ENCODE results near the gene ZNF326.
"Not testable (repeated sequence)": the region's sequence is repeated elsewhere in the genome, so short reads cannot be mapped to it uniquely, and the experiment has no call there.

Gene ZNF326

GRCh38 chr1:89971600-89971999 lies 23.3 kb upstream of the ZNF326 start:
- DNase-seq, result no peak

GRCh38 chr1:89972024-89972423 lies 22.9 kb upstream of the ZNF326 start:
- no peak for DNase-seq

GRCh38 chr1:89973471-89974127 lies 21.3 kb upstream of the ZNF326 start:
- no peak for DNase-seq

DNA sequence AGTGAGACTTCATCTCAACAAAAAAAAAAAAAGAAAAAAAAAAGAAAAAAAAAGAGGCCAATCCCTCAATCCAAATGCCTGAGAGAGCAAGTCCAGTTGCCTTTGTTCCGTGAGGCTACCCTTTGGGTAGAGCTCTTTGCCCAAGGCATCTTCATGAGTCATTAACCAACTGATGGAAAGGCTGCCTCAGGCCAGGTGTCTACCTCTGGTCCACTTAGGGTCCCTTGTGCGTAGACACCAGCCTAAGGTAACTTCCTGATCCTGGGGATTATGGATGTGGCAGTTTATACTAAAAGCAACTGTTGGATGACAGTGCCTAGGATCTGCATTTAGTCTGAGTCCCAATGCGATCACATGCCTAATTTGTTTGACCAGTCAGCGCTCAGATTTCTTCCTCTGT lies 20.7 kb upstream of the ZNF326 start:
- DNase-seq, result no peak

DNA sequence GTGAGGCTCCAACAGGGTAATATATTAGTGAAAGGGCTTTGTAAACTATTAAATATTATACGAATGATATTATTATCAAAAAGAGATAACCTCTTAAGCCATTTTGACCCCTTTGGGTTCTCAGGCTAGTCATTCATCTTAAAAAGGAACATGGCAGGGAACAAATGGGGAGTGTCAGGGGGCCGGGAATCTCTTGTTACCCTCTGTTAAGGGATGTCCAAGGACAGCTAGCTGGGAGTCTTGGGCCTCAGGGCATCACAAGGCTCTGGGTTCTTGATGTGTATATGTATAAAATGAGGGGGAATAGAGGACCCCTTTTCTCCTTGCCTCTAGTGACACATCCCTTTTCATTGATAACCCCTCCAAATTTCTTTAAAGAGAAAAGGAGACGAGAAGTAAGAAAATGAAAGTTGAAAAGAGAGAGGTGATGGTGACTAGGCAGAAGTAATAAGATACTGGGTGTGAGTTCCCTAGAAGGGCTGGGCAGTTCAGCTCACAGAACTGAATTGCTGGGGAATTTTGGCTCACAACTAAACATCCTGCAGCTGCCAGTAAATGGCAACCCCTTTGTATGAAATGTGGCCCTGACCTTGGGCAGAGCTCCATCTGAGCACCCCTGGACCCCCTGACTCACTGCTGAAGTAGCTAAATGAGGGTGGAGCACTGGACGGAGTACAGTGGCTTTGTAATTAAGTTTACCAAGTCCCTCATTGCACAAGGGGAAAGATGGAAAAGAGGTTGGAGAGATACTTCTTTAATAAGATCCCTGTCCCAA lies 20.0 kb upstream of the ZNF326 start:
- no peak for DNase-seq

- DNase-seq, result no peak
Observed at GRCh38 chr1:89975540-89976125, 19.3 kb upstream of the ZNF326 start.

- DNase-seq, result no peak
Observed at GRCh38 chr1:89978755-89979154, 16.2 kb upstream of the ZNF326 start.

- no peak for DNase-seq
Observed at GRCh38 chr1:89980605-89981004, 14.3 kb upstream of the ZNF326 start.

DNA sequence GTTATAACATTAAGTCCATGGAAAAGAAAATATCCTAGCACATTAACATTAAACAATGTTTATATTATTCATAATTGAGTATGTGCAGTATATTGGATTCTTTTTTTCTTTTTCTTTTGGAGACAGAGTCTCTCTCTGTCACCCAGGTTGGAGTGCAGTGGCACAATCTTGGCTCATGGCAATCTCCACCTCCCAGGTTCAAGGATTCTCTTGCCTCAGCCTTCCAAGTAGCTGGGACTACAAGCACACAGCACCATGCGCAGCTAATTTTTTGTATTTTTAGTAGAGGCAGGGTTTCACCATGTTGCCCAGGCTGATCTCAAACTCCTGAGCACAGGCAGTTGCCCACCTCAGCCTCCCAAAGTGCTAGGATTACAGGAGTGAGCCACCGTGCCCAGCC lies 12.1 kb upstream of the ZNF326 start:
- DNase-seq, result not testable (repeated sequence)

DNA sequence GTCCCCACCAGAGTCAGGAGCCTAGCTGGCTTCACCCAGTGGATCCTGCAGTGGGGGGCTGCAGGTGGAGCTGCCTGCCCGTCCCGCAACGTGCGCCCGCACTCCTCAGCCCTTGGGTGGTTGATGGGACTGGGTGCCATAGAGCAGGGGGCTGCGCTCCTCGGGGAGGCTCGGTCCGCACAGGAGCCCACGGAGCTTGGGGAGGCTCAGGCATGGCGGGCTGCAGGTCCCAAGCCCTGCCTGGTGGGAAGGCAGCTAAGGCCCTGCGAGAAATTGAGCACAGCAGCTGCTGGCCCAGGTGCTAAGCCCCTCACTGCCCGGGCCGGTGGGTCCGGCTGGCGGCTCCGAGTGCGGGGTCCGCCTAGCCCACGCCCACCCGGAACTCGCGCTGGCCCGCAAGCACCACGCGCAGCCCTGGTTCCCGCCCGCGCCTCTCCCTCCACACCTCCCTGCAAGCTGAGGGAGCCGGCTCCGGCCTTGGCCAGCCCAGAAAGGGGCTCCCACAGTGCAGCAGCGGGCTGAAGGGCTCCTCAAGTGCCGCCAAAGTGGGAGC lies 10.3 kb upstream of the ZNF326 start:
- not testable (repeated sequence) for DNase-seq

GRCh38 chr1:89986020-89986419 lies 8.9 kb upstream of the ZNF326 start:
- DNase-seq, result no peak

DNA sequence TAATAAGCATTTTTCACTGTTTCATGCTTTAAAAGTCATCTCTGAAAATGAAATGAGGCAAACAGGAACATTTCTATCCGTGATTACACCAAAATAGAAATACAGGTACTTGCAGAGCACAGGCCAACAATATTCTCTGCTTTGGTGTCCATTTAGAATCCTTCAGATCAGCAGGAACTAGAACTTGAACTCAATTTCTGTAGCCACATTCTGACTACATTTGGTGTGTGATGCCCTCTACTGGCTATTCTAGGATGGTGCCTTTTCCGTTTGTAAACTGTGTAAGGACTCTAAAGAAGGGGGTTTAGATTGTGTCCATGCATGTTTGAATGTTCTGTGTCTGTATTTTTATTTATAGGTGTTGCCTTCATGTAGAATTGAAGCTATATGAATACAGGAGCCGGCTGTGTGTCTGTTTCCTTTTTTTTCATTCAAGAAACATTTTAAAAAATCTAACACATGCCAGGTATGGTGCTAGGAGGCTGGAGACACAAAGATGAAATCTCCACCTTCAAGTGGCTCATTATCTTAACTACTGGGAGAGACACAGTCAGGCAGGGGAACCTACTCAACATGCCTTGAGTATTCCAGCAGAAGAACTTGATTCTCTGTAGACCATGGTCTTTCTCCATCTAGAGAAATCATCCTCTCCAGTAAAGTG lies 7.6 kb upstream of the ZNF326 start:
- peak; percentile 38 for DNase-seq

GRCh38 chr1:89989099-89989498 lies 5.8 kb upstream of the ZNF326 start:
- DNase-seq, result no peak

DNA sequence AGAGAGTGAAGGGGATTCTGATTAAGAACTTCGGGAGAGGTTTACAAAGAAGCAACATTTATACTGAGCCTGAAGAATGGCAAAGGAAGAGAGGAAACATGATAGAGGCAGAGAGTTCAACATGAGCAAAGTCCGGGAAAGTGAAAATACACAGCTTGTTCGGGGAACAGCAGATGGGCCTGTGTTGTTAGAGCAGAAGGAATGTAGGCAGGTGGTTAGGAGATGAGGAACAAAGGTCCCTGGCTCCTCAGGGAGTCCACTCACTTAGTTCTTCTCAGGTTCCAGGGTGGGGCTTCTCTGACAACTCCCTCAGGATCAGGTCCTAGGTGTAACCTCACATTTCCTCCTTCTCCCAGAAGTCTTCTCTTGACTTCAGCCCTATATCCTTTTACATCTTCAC lies 5.1 kb upstream of the ZNF326 start:
- no peak for DNase-seq

GRCh38 chr1:89990976-89991831 lies 3.7 kb upstream of the ZNF326 start:
- no peak for DNase-seq

DNA sequence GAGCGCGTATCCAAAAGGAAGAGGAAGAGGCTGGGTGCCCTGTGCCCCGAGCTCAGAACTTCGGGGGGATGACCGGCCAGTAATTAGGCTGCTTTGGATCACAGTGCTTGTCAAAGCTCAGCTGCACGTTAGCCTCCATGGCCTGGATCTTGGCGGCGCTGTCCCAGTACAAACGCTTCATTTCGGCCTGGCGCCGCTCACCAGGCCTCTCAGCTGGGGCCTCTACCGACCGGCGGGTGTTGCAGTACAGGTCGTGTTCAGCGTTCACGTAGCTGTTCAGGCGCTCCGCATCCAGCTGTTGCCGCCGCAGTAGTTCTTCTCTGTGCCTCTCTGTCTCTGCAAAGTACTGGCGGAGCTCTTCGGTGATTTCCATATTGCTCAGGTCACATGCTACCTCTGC lies 1.4 kb upstream of the ZNF326 start:
- no peak for DNase-seq

- DNase-seq, result no peak
Observed at GRCh38 chr1:89994231-89994804, 592 bp upstream of the ZNF326 start.

- DNase-seq, result no peak
Observed at GRCh38 chr1:89995598-89996449, 914 bp downstream of the ZNF326 start.

DNA sequence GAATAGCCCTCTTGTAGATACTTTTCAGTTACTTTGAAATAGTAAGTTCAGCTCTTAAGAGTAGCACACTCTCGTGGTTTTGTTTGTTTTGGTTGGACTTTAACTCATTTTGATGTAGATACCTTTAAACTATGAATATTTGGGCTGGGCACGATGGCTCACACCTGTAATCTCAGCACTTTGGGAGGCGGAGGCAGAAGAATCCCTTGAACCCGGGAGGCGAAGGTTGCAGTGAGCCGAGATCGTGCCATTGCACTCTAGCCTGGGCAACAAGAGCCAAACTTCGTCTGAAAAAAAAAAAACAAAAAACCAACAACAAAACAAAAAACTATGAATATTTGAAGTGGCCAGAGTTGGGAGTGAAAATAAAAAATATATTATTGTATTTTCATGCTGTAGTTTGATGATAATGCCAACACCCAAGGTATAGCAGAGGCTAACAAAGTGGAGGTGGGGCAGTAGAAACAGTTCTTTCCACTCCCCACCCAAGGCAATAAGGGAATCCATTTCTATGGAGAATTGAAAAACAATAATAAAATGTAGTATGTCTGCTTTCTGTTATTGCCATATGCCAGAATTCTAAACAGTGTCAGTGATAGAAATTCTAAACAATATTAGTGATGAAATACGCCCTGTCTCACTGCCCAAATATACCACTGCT lies 1.7 kb downstream of the ZNF326 start:
- no peak for DNase-seq

DNA sequence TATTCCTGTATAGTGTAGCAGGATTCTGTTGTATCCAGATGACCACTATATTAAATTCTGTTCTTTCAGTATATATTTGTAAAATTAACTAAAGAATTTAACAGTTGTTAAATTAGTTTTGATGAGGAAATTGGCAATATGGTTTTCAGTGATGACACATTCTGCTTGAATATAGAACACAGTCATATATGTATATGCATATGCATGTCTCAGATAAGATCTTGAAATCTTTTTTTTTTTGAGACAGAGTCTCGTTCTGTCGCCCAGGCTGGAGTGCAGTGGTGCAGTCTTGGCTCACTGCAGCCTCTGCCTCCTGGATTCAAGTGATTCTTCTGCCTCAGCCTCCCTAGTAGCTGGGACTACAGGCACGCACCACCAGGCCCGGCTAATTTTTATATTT lies 2.2 kb downstream of the ZNF326 start:
- not testable (repeated sequence) for DNase-seq

All from CD4-positive, alpha-beta T cell treated with Interleukin-15 for 1 hour (primary cell).